ENCODE measurements around the gene ZNF408.
"Not testable (repeated sequence)": the region's sequence is repeated elsewhere in the genome, so short reads cannot be mapped to it uniquely, and the experiment has no call there.

The ZNF408 gene

GRCh38 chr11:46697723-46698122, 3.1 kb upstream of the ZNF408 start:
- DNase-seq (ENCODE audit: low spot score) = no peak

- DNase-seq (ENCODE audit: low spot score) = no peak
Observed at GRCh38 chr11:46698597-46698996, 2.2 kb upstream of the ZNF408 start.

GRCh38 chr11:46701078-46701654, 335 bp downstream of the ZNF408 start:
- DNase-seq (ENCODE audit: low spot score) = no peak

- no peak for DNase-seq (ENCODE audit: low spot score)
Observed at GRCh38 chr11:46705070-46705688, 4.3 kb downstream of the ZNF408 start.

- no peak for DNase-seq (ENCODE audit: low spot score)
Observed at GRCh38 chr11:46706886-46707285, 6.1 kb downstream of the ZNF408 start.

GRCh38 chr11:46709351-46709750, 8.5 kb downstream of the ZNF408 start:
- DNase-seq (ENCODE audit: low spot score) = not testable (repeated sequence)

- DNase-seq (ENCODE audit: low spot score) = no peak
Observed at GRCh38 chr11:46710821-46711269, 10.0 kb downstream of the ZNF408 start.

- no peak for DNase-seq (ENCODE audit: low spot score)
Observed at GRCh38 chr11:46711303-46711702, 10.5 kb downstream of the ZNF408 start.

GRCh38 chr11:46712874-46713576, 12.2 kb downstream of the ZNF408 start:
- DNase-seq (ENCODE audit: low spot score) = no peak

GRCh38 chr11:46717825-46718154, 17.0 kb downstream of the ZNF408 start:
- not testable (repeated sequence) for DNase-seq (ENCODE audit: low spot score)

- DNase-seq (ENCODE audit: low spot score) = no peak
Observed at GRCh38 chr11:46718155-46719019, 17.6 kb downstream of the ZNF408 start.

GRCh38 chr11:46719048-46719542, 18.3 kb downstream of the ZNF408 start, which contains the start of gene F2:
Gene F2, plus strand, starts transcription at chr11:46719213. Its CDS starts 23 bp downstream, at chr11:46719236.
- DNase-seq (ENCODE audit: low spot score) = no peak

GRCh38 chr11:46719543-46720218, 18.9 kb downstream of the ZNF408 start:
- DNase-seq (ENCODE audit: low spot score) = no peak

GRCh38 chr11:46721286-46721685, 20.5 kb downstream of the ZNF408 start:
- DNase-seq (ENCODE audit: low spot score) = no peak

GRCh38 chr11:46722566-46723358, 21.9 kb downstream of the ZNF408 start:
- no peak for DNase-seq (ENCODE audit: low spot score)

- DNase-seq (ENCODE audit: low spot score) = no peak
Observed at GRCh38 chr11:46723359-46723680, 22.5 kb downstream of the ZNF408 start.

GRCh38 chr11:46724088-46724487, 23.3 kb downstream of the ZNF408 start:
- DNase-seq (ENCODE audit: low spot score) = no peak

- DNase-seq (ENCODE audit: low spot score) = no peak
Observed at GRCh38 chr11:46725338-46726205, 24.7 kb downstream of the ZNF408 start.

GRCh38 chr11:46726206-46726862, 25.5 kb downstream of the ZNF408 start:
- no peak for DNase-seq (ENCODE audit: low spot score)

All from CD4-positive, alpha-beta T cell treated with Interleukin-6 at 100 ng/mL for 8 hours (primary cell).